ENCODE results near the gene TBX21.

The TBX21 gene

DNA sequence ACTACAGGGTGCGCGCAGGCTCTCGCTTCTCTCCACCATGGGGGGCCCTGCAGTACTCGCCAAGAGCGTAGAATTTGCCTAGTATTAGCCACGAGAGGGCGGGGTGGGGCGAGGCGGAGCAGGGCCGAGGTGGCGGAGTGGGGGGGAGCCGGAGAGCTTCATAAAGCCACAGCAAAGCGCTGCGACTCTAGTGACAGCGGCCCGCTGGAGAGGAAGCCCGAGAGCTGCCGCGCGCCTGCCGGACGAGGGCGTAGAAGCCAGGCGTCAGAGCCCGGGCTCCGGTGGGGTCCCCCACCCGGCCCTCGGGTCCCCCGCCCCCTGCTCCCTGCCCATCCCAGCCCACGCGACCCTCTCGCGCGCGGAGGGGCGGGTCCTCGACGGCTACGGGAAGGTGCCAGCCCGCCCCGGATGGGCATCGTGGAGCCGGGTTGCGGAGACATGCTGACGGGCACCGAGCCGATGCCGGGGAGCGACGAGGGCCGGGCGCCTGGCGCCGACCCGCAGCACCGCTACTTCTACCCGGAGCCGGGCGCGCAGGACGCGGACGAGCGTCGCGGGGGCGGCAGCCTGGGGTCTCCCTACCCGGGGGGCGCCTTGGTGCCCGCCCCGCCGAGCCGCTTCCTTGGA lies at the start of gene TBX21:
TSS of gene TBX21 (plus strand) at position 190 of the 627 bp plus-strand sequence. CDS start at position 409, 219 bp downstream.
- peak; percentile 93 for DNase-seq (ENCODE audit: low read depth)

DNA sequence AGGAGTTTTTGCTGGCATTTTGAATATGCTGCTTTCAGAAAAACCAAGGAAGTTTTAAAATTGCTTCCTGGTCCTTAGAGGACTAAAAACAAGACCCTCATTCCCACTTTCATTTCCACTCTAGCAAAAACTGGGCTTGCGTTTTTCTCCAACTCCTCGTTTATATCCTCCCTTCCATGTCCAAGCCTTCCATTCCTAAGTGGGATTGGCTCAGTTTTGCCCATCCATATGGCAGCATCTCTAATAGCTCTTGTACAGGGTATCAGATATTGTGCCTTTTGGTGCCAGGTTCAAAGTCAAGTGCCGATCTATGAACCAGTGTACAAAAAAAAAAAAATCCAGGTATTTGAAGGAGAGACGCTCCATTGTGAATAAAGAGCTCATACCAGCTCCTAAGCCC lies 49.0 kb upstream of the TBX21 start:
- DNase-seq (ENCODE audit: low read depth): no peak

DNA sequence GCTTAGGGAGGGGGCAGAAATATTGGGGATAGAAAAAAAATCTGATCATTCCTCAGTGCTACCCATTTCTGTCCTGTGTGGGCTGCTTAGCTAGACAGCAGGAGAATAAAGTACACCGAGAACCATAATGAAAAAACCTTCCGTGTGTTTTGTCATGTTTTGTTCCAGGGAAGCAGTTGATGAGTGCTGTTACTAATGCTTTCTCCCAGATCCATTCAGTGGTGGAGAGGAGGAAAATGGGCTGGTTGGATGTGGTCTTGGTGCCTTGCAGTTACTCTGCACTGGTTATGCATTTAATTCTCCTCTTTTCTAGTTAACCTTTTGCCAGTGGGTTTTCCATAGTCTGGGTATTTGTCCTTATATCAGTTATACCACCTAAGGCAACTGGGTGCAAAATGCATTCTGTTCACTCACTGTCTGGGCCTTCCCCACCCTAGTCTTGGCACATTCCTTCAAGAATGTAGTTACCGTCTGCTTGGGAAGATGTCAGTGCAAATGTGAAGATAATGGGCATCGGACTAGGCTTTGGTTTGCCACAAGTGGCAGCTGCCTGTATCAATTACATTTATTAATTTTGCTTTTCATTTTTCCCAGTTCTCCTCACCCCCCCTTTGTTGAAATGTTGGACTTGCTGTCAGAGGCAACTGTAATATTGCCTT lies 48.4 kb upstream of the TBX21 start:
- no peak for DNase-seq (ENCODE audit: low read depth)

DNA sequence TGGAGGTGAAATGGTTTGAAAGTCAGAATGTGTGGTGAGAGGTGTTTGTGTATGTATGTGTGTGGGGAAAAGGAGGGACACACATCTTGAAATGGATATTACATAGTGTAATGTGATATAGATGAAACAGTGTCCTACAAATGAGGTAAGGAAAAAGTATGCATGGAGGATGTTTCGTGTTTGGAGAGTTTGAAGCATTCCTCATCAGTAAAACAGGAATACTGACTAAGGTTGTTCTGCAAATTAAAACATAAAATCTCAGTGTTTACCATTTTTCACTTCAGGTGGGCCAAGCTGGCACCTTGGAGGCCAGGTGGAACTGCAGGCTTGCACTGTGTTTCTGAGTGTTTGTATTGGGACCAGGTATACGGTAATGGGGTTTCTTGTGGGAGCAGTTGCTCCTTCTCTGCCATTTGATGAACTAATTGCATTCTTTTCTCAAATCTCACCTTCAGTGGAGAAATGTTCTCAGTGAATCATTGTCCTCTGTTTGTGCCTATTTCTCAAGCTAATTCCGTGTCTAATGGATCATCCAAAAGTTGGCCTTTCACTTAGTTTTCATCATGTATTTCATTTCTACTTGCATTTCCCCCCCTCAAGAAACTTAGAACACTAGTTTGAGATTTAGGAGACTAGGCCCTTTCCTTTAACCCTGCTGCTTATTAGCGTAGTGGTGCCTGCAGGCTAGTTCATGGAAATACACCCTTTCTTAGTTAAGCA lies 47.3 kb upstream of the TBX21 start:
- no peak for DNase-seq (ENCODE audit: low read depth)

DNA sequence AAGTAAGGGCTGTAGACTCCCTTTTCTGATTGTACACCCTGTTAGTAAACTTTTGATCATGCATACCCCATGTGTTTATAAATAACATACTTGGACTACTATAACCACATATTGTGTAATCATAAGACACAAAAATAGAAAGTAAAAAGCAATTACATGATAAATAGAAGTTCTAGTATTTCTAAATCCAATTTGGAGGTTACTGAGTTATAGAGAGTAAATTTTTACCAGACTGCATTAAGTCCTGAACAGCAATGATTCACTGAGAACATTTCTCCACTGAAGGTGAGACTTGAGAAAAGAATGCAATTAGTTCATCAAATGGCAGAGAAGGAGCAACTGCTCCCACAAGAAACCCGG lies 46.8 kb upstream of the TBX21 start:
- no peak for DNase-seq (ENCODE audit: low read depth)

DNA sequence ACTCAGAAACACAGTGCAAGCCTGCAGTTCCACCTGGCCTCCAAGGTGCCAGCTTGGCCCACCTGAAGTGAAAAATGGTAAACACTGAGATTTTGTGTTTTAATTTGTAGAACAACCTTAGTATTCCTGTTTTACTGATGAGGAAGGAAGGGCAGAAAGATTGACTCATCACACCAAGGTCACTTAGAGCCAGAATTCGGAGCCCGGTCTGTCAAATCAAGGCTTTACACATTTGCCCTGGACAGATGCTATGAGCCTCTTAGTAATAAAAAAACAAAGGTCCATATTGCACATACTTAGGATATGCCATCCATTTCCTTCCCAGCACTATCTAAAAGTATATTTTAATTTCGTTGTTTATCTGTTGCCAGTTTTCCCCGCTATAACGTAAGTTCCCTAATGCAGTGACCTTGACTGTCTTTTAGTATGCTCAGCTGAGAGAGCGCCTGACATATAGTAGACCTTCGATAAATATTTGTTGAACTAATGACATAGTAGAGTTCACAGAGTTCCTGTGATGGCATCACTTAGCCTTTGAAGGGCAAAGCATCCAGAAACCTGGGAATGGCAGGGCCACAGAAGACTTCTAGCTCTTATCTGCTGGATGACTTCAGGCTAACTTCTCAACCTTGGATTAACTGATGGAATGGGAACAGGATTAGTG lies 46.2 kb upstream of the TBX21 start:
- no peak for DNase-seq (ENCODE audit: low read depth)

GRCh38 chr17:47687328-47687690 lies 45.7 kb upstream of the TBX21 start:
- no peak for DNase-seq (ENCODE audit: low read depth)

DNA sequence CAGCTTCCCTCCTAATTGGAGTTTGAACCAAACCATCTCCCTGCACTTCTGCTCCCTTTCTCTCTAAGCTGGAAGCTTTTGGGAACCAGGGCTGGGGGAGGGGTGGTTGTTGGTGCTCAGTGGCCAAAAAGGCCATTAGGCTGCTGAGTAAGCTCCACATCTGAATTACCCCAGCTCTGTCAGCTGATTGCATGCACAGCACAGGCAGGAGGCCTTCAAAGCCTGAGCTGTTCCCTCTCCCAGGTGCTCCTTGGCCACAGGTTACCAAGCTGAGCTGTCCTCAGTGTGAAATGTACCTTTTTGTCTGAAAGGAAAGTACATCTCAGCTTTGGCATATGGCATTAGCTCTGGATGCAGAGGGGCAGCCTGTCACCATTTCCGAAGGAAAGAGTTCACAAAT lies 45.3 kb upstream of the TBX21 start:
- no peak for DNase-seq (ENCODE audit: low read depth)

- no peak for DNase-seq (ENCODE audit: low read depth)
These were observed 42.9 kb upstream of the TBX21 start for GRCh38 chr17:47690121-47690520.

GRCh38 chr17:47692137-47692894 lies 40.7 kb upstream of the TBX21 start:
- no peak for DNase-seq (ENCODE audit: low read depth)

- DNase-seq (ENCODE audit: low read depth): no peak
These were observed 39.9 kb upstream of the TBX21 start for GRCh38 chr17:47692895-47693730.

GRCh38 chr17:47693731-47694580 lies 39.1 kb upstream of the TBX21 start, which contains the start of gene TBKBP1:
Gene TBKBP1, plus strand, starts transcription at chr17:47694161. Its CDS starts 1,952 bp downstream, at chr17:47696113.
- DNase-seq (ENCODE audit: low read depth): peak; percentile 74

GRCh38 chr17:47694581-47695428 lies 38.2 kb upstream of the TBX21 start:
- DNase-seq (ENCODE audit: low read depth): peak; percentile 63

DNA sequence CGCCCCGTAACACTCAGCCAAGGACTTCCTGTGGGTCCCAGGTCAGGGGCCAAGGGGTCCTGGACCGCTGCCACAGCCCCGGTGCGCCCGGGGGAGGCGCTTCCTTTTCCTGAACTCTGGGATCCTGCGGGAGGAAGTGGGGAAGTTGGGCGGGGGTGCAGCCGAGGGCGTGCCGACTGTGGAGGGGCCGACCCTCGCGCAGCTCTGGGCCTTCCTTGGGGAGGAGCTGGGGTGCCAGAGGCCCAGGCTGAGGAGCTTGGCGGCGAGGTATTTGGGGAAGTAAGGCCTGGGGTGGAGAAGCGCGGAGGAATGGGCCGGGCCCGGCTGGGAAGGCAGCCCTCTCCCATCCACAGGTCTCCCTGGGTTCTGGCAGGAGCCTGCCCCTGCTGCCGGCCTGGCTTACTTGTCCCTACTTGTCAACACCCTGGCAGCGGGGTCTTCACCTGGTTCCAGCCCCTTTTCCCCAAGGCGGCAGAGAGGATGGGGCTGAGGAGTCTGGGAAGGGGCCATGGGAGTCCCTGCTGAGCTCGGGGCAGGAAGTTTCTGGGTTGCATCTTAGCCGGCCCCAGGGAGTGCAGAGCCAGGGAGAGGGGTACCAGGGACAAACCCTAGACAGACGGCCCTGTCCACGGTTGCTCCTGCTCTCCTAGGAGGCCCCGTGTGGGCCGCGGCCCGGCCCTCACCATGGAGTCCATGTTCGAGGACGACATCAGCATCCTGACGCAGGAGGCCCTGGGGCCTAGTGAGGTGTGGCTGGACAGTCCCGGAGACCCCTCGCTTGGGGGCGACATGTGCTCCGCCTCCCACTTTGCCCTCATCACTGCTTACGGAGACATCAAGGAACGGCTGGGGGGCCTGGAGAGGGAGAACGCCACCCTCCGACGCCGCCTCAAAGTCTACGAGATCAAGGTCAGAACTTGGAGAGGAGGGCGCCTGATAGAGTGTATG lies 37.3 kb upstream of the TBX21 start:
- DNase-seq (ENCODE audit: low read depth): no peak

DNA sequence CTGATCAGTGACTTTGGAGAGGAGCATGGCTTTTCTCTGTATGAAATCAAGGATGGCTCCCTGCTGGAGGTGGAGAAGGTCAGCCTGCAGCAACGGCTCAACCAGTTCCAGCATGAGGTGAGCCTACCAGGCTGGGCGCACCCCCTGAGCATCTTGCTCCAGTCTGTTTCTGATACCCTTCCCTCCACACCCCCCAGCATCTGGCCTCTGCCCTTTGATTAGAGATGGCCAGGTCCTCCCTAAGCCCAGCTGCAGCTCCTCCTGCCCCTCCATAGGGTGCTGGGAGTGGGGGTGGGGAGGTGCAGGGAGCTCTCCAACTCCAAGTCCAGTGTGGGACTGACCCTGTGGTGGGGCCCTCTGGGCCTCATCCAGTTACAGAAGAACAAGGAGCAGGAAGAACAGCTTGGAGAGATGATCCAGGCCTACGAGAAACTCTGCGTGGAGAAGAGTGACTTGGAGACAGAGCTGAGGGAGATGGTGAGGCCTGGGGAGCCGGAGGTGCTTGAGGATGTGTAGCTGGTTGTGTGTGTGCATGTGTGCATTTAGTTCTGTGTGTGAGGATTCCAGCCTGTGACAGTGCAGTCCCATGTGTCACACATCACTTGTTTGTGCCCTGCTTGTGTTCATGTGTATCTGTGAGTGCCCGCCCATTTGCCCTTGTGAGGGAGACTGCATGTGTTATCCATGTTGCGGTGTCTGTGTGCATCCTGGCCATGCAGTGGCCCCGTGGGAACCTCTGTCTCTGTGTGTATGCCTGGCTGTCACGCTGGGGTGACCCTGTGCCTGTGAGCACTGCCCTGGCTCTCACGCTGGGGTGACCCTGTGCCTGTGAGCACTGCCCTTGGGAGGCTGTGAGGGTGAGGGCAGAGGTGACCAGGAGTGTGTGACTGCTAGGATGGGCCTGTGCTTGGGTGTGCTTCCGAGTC lies 36.1 kb upstream of the TBX21 start:
- no peak for DNase-seq (ENCODE audit: low read depth)

DNA sequence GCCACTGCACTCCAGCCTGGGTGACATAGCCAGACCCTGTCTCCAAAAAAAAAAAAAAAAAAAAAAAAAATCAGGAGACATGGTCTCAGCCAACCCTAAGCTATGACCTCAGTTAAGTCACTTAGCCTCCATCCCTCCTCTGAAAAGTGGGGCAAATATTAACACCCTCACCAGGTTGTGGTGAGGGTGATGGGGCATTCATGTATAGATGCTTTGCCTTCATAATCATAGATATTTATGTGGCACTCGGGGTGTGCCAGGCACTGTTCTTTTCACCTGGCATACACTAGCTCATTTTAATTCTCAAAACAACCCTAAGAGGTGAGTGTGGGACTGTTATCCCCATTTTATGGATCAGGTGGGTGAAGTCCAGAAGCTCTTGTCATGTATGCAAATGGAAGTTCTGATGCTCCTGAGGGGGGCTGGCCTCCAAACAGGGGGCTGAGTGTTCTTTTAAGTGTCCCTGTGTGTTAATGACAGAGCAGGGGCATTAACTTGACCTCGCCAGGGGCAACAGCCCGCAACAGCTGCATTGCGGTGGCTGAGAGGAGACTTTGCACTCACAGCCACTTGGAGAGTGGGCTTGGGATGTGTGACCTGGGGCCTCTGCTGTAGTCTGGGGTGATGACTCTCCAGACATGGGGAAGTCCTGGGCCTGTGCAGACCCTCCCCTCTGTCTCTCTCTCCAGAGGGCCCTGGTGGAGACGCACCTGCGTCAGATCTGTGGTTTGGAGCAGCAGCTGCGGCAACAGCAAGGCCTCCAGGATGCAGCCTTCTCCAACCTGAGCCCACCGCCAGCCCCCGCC lies 34.9 kb upstream of the TBX21 start:
- DNase-seq (ENCODE audit: low read depth): no peak
